Activated T-cell treated with anti-CD3 and anti-CD28 coated beads for 4 hours (primary cell): ENCODE results near the gene ZNF532.
"Not testable (repeated sequence)": the region's sequence is repeated elsewhere in the genome, so short reads cannot be mapped to it uniquely, and the experiment has no call there.

ENCODE experiments used
- DNase-seq: peaks from one replicate; pipeline ENCODE4 v3.0.0-alpha.2; 2020

The ZNF532 gene

DNA sequence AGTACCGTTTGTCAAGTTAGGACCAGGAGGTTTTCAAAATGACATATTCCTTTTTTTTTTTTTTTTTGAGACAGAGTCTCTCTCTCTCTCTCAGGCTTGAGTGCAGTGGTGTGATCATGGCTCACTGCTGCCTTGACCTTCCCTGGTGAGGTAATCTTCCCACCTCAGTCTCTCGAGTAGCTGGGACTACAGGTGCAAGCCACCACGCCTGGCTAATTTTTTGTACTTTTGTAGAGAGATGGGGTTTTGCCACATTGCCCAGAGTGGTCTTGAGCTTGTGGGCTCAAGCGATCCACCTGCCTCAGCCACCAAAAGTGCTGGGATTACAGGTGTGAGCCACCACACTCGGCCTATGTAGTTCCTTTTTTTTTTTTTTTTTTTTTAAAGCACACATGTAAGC is 147.1 kb downstream of the ZNF532 start:
- DNase-seq = no peak

DNA sequence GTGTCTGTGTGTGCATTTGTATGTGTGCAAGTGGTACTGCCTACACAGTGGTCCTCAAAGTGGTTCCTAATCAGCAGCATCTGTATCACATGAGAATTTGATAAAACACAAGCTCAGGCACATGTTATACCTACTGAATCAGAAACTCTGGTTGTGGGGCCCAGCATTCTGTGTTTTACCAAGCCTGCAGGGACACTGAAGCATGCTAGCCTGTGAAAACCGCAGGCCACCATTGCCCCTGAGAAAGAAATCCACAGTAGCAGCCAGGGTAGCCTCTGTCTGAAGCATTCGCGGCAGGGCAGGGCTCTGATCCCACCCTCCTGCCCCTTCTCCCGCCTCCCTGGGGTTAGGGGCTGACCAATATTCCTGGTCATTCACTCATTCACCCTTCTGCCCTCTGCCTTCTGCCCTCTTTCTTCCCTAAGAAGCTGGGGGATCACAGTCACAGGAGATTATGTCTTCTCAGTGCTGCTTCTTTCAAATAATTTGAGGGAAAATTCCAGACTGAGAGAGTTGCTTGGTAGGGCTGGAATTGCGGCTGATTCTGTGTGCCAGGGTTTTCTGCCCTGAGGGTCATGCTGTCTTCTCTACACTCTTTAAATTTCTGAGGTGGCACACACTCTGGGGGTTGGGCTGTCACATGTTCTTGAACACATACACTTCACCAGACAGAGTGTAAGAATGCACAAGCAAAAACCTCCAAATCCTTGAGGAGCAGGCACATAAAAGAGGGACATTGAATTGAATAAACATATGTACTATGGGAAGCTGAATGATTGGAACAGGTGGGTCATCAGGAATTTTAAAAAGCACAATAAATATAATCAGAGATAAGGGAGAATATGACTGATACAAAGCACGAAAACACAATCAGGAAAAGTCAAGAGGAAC is 148.4 kb downstream of the ZNF532 start:
- no peak for DNase-seq

GRCh38 chr18:59013744-59014143 is 149.1 kb downstream of the ZNF532 start:
- DNase-seq = no peak

- no peak for DNase-seq
Measured at GRCh38 chr18:59015531-59016152, 151.0 kb downstream of the ZNF532 start.

DNA sequence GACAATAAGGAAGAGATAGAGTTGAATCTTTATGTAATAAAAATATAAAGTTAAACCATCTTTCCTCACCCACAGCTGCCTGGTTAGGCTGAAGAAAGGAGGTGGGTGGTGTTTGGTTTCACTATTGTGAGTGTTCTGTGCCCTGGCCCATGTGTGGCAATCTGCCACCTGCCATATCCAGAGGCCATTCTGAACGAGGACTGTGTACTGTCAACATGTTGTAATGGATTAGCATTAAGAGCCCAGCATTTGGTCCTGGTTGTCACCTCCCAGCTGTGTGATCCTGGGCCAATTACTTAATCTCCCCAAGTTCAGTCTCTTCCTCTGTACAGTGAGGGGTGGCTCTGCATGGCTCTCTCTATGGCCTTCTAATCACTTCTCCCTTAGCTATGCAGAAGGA is 156.8 kb downstream of the ZNF532 start:
- no peak for DNase-seq

DNA sequence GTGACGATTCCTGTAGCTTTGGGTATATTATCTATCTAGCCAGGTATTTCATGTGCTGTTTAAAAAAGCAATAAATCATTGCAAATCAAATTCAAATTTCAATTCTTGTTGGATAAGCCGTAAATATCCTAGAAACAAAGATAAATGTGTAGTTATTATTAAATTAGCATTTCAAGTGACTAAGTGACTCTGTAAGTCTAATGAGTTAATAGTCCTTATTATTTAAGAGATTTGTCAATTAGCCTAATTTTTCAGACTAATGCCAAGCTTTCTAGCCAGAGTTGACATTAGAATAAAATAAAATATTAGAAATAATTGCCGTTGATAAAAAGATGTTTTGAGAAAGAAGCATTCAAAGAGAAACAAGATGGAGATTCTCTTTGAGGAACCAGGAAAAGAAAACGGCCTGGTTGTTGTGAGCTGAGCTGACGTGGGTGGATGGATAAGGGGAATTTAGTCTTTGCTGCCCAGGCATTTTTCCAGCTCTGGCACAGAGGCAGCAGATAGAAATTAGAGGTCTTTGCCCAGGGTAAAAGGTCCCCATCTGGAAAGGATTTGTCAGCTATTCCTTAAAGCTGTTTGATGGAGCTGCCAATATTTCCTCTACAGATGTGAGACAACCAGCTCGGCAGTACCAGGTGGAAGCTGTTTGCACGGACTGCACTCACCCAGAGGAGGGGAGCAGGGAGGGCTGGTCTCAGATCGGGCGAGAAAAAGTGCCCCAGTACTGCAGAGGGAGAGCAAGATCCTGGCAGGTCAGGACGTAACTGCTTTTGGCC is 157.7 kb downstream of the ZNF532 start:
- DNase-seq = no peak

DNA sequence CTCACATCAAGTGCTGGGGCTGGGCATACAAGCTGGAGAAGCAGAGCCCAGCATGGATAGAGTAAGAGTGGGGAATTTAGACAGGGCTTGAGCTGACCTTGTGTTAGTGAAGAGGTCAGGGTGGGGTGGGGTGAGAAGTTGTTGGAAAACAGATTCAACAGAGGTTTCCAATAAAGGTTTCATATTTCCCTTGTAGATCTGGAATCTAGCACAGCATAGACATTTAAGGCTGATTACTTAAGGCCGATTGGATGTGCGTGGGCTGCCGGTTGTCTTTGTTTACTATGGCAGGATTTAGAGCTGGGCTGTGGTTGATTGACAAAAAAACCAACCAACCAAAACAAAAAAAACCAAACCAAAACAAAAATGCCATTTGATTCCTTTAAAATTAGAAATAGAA is 160.2 kb downstream of the ZNF532 start:
- no peak for DNase-seq

GRCh38 chr18:59025532-59025931 is 160.9 kb downstream of the ZNF532 start:
- DNase-seq = not testable (repeated sequence)

- DNase-seq = no peak
Measured at GRCh38 chr18:59026364-59026763, 161.7 kb downstream of the ZNF532 start.

GRCh38 chr18:59026831-59027410 is 162.2 kb downstream of the ZNF532 start:
- no peak for DNase-seq

DNA sequence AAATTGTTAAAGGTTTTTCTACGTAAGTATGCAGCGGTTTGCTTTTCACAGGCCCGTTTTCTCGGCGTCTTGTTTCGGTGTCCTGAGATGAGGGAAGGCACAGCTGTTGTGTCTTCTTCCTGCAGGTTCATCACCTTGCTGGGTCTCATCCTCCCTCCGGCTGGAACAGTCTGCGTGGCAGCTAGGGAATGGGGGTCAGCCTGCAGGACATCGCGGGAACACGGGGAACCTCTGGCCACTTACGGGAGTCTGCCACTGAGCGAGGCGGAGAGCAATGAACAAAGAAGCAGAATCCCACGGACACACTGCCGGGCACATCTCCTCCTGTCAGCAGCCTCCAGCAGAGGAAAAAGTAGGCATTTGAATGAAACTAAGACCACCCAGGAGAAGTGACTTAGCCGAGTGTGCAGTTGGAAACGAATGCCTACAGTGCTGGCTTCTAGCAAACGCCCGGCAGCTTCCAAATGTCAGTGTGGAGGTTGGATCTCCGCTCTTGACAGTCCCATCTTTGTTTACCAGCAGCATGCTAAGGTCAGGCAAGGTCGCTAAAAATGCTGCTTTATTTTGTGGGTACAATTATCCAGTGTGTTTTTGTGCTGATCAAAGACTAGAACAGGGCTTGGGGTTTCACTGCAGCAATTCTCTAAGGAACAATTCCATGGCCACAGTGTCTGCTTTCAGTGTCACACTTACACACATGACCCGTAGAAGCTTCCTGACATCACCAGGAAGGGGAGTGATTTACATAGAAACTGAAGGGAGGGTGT is 165.2 kb downstream of the ZNF532 start:
- no peak for DNase-seq

GRCh38 chr18:59032308-59032707 is 167.6 kb downstream of the ZNF532 start:
- no peak for DNase-seq

GRCh38 chr18:59033359-59033758 is 168.7 kb downstream of the ZNF532 start:
- DNase-seq = no peak

DNA sequence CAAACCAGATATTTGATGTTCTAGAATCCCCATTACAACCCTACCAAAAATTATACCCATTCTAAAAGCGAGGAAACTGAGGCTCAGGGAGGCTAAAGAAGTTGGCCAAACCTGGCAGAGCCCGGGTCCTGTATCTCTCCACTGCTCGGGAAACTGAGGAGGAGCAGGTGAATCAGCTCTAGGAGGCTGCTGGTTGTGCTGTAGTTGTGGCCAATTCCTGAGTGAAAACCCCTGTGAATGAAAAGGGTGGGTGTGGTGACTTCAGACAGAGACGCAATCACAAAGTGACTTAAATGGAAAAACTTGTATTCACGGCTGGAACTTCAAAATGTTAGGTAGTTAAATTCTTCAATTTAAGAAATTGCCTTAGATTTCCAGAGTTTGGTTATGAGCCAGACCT is 169.3 kb downstream of the ZNF532 start:
- DNase-seq = no peak

GRCh38 chr18:59035591-59035990 is 170.9 kb downstream of the ZNF532 start:
- DNase-seq = no peak
